Calu3 (cell line): Measurements from ENCODE around the gene ZGLP1. TPM values are rescaled to one million over a fixed set of nuclear protein-coding genes. Genes with fewer than 3 reads are reported as not detected.
A peak's percentile ranks its signal among the peaks of the same experiment; 100 is the strongest.

Source experiments
- BruUV-seq: library from RNA; stranded (reverse); fragments of 400-500 nt; replicated peaks from 2 replicates; lab custom pipeline; 2021; lab: Mats Ljungman, UMichigan
- CTCF ChIA-PET: fragments of 300-600 bp; sonication (Branson Sonifier 250); formaldehyde crosslinking; loops from one replicate; lab custom pipeline; 2022; ENCODE audit warnings: antibody characterized with exemption; lab: Charles Lee
- DNase-seq: peaks from one replicate; pipeline ENCODE4 v3.0.0; 2022
- H3K27ac Mint-ChIP-seq: one replicate; pipeline ENCODE4 v1.8.0; 2022; ENCODE audit warnings: mixed read lengths; ENCODE audit not compliant: unreplicated experiment
- H3K27me3 Mint-ChIP-seq: one replicate; pipeline ENCODE4 v1.8.0; 2022; ENCODE audit warnings: mixed read lengths; ENCODE audit not compliant: unreplicated experiment
- H3K36me3 Mint-ChIP-seq: one replicate; pipeline ENCODE4 v1.8.0; 2022; ENCODE audit warnings: mild to moderate bottlenecking, moderate library complexity, mixed read lengths; ENCODE audit not compliant: insufficient read depth, unreplicated experiment
- H3K4me1 Mint-ChIP-seq: one replicate; pipeline ENCODE4 v1.8.0; 2022; ENCODE audit warnings: mild to moderate bottlenecking, low read depth, mixed read lengths; ENCODE audit not compliant: unreplicated experiment
- H3K4me3 Mint-ChIP-seq: one replicate; pipeline ENCODE4 v1.8.0; 2022; ENCODE audit warnings: mild to moderate bottlenecking, low read depth, moderate library complexity, mixed read lengths; ENCODE audit not compliant: unreplicated experiment
- H3K9me3 Mint-ChIP-seq: one replicate; pipeline ENCODE4 v1.8.0; 2022; ENCODE audit warnings: low read depth, mixed read lengths; ENCODE audit not compliant: unreplicated experiment
- intact Hi-C: fragments of 100-400 bp; cut with micrococcal nuclease; formaldehyde crosslinking; loops from one replicate; pipeline ENCODE4 v1.10.0; 2022; ENCODE audit not compliant: unreplicated experiment
- total RNA-seq: library from RNA; stranded (reverse); gene quantifications from 2 replicates; pipeline ENCODE4 v1.2.3, GENCODE V29; 2022
- TF ChIP-seq, protein P1 (sequence below): fragments of 200-600 bp; IDR thresholded peaks from one replicate; pipeline ENCODE4 v1.8.0; 2022; ENCODE audit warnings: antibody characterized with exemption; ENCODE audit not compliant: unreplicated experiment

The ZGLP1 gene
- total RNA-seq, 1 experiment from 2014 or later: 4.6 TPM

DNA sequence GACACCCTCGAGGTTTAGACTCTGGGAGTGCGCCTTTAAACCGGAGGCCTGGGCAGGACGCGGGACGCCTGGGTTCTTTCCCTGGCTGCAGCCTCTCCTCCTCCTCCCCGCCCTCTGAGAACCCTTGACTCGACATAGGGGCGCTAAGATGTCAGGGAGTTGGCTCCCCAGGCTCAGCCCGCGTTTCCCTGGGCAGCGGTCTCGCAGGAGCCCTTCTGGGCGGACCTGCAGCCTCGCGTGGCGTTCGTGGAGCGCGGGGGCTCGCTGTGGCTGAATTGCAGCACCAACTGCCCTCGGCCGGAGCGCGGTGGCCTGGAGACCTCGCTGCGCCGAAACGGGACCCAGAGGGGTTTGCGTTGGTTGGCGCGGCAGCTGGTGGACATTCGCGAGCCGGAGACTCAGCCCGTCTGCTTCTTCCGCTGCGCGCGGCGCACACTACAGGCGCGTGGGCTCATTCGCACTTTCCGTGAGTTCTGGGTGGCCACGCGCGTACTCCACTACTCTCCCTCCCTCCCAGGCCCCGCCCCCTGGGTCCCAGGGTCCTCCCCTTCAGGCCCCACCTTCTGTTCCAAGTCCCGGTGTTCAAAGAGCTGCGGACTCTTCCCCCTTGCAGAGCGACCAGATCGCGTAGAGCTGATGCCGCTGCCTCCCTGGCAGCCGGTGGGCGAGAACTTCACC lies 18.6 kb downstream of the ZGLP1 start:
- TF ChIP-seq, protein P1, sequence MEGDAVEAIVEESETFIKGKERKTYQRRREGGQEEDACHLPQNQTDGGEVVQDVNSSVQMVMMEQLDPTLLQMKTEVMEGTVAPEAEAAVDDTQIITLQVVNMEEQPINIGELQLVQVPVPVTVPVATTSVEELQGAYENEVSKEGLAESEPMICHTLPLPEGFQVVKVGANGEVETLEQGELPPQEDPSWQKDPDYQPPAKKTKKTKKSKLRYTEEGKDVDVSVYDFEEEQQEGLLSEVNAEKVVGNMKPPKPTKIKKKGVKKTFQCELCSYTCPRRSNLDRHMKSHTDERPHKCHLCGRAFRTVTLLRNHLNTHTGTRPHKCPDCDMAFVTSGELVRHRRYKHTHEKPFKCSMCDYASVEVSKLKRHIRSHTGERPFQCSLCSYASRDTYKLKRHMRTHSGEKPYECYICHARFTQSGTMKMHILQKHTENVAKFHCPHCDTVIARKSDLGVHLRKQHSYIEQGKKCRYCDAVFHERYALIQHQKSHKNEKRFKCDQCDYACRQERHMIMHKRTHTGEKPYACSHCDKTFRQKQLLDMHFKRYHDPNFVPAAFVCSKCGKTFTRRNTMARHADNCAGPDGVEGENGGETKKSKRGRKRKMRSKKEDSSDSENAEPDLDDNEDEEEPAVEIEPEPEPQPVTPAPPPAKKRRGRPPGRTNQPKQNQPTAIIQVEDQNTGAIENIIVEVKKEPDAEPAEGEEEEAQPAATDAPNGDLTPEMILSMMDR: no peak
- peaks cover 49% of the 10 kb centered on the region for H3K36me3 Mint-ChIP-seq
- H3K4me1 Mint-ChIP-seq: peaks cover 15% of the 10 kb centered on the region
- H3K9me3 Mint-ChIP-seq: no peaks in the 10 kb centered on the region
- H3K4me3 Mint-ChIP-seq: peak overlapping the region; percentile 59
- intact Hi-C loops: no loop called here
- no peak overlapping the region for H3K27ac Mint-ChIP-seq
- BruUV-seq: no TSS peak
- DNase-seq: peak; percentile 55
- H3K27me3 Mint-ChIP-seq: peaks cover 30% of the 10 kb centered on the region
- CTCF ChIA-PET: interaction anchor here (0.6 to 1.4 kb wide), 3 partner anchors 20 to 32 kb away, joined by 3 to 4 read pairs (median 3); partner anchors contain the start of gene ICAM1

- CTCF ChIA-PET: no interaction called here
- intact Hi-C loops: no loop called here
- Mint-ChIP-seq H3K36me3 (peaks cover 49% of the 10 kb centered on the region), H3K27ac (no peak overlapping the region), H3K27me3 (peaks cover 30% of the 10 kb centered on the region), H3K4me3 (peak overlapping the region; percentile 59), H3K4me1 (peaks cover 15% of the 10 kb centered on the region), H3K9me3 (no peaks in the 10 kb centered on the region)
- TF ChIP-seq, protein P1: no peak
- DNase-seq: no peak
- BruUV-seq: no TSS peak
Observed at GRCh38 chr19:10290357-10290875, 19.2 kb downstream of the ZGLP1 start.

- H3K4me1 Mint-ChIP-seq: peaks cover 15% of the 10 kb centered on the region
- no peak for DNase-seq
Observed at GRCh38 chr19:10289836-10290356, 19.7 kb downstream of the ZGLP1 start, which contains the start of gene ICAM5. TSS of gene ICAM5 (plus strand) at chr19:10289952. CDS start at chr19:10290044, 92 bp downstream.

GRCh38 chr19:10289167-10289835 lies 20.3 kb downstream of the ZGLP1 start:
- TF ChIP-seq, protein P1: no peak
- no peak for DNase-seq
- Mint-ChIP-seq H3K4me3 (peak overlapping the region; percentile 59), H3K36me3 (peaks cover 52% of the 10 kb centered on the region), H3K27ac (peak overlapping the region; percentile 77), H3K4me1 (peaks cover 15% of the 10 kb centered on the region), H3K27me3 (peaks cover 30% of the 10 kb centered on the region), H3K9me3 (no peaks in the 10 kb centered on the region)
- intact Hi-C loops: no loop called here
- BruUV-seq: no TSS peak
- CTCF ChIA-PET: interaction anchor here (1.0 to 1.2 kb wide), 3 partner anchors 11 to 99 kb away, joined by 3 to 5 read pairs (median 3); no protein-coding TSS in a partner anchor

More at GRCh38 chr19:10289836-10290356, 19.7 kb downstream of the ZGLP1 start, which contains the start of gene ICAM5:
- no TSS peak for BruUV-seq
- peak within 1 kb of the TSS; percentile 59 for H3K4me3 Mint-ChIP-seq
- peaks cover 52% of the 10 kb centered on the region for H3K36me3 Mint-ChIP-seq
- peak within 1 kb of the TSS; percentile 77 for H3K27ac Mint-ChIP-seq
- intact Hi-C loops: no loop called here
- CTCF ChIA-PET: interaction anchor here (1.0 to 1.2 kb wide), 3 partner anchors 10 to 99 kb away, joined by 3 to 5 read pairs (median 3); no protein-coding TSS in a partner anchor
- TF ChIP-seq, protein P1: no peak
- H3K27me3 Mint-ChIP-seq: peaks cover 30% of the 10 kb centered on the region
- H3K9me3 Mint-ChIP-seq: no peaks in the 10 kb centered on the region
